Activated CD4-positive, alpha-beta T cell treated with anti-CD3 and anti-CD28 coated beads, Interleukin-2, amount 10 ng/mL, durations not matched to agents 7 days and 5 days (primary cell): ENCODE data around the gene SLC31A2. TPM values are rescaled to one million over a fixed set of nuclear protein-coding genes. Genes with fewer than 3 reads are reported as not detected.

ENCODE experiments used
- CTCF ChIA-PET: fragments of 350-600 bp; sonication (Branson Sonifier 250); formaldehyde crosslinking; loops from one replicate; lab custom pipeline; 2021; ENCODE audit warnings: antibody characterized with exemption; lab: Charles Lee
- POLR2A ChIA-PET: fragments of 350-600 bp; sonication (Branson Sonifier 250); formaldehyde crosslinking; loops from one replicate; lab custom pipeline; 2021; ENCODE audit warnings: antibody characterized with exemption; lab: Charles Lee
- DNase-seq: peaks from one replicate; pipeline ENCODE4 v3.0.0-alpha.2; 2020
- H3K27ac Mint-ChIP-seq: one replicate; pipeline ENCODE4 v1.8.0; 2021; ENCODE audit warnings: mild to moderate bottlenecking, moderate library complexity, mixed read lengths
- H3K27me3 Mint-ChIP-seq: one replicate; pipeline ENCODE4 v1.8.0; 2021; ENCODE audit warnings: mixed read lengths
- H3K36me3 Mint-ChIP-seq: one replicate; pipeline ENCODE4 v1.8.0; 2021; ENCODE audit warnings: low read depth, mixed read lengths
- H3K4me1 Mint-ChIP-seq: one replicate; pipeline ENCODE4 v1.8.0; 2021; ENCODE audit warnings: mixed read lengths
- H3K4me3 Mint-ChIP-seq: one replicate; pipeline ENCODE4 v1.8.0; 2021; ENCODE audit warnings: mild to moderate bottlenecking, moderate library complexity, mixed read lengths
- H3K9me3 Mint-ChIP-seq: one replicate; pipeline ENCODE4 v1.8.0; 2021; ENCODE audit warnings: mixed read lengths
- total RNA-seq, 2 experiments: library from RNA; stranded (reverse); gene quantifications; one replicate each; pipeline ENCODE4 v1.2.3, GENCODE V29; 2021

Gene SLC31A2
- total RNA-seq, 2 experiments from 2014 or later: 2.5 to 3.0 TPM

DNA sequence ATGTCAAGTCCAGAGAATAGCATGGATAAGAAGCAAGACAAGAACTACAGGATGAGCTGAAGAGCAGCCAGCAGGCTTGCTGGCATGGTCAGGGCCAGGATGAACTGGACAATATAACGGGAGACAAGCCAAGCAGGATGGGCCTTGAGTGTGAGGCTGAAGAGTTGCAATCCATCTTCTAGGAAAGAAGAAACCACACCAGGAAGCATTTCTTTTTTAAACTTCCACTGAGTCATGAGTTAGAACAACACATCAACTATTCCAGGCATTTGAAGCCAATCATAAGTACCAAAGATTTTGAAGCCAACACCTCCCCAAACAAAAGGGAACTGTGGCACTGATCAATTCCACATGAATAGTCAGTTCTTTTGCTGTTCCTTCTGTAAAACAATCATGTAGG, 27.3 kb downstream of the SLC31A2 start:
- no peaks in the 10 kb centered on the region for H3K9me3 Mint-ChIP-seq
- peaks cover 70% of the 10 kb centered on the region for H3K36me3 Mint-ChIP-seq
- ChIA-PET CTCF (interaction anchor here (0.7 kb wide), 1 partner anchor 10 kb away, joined by 3 read pairs; no protein-coding TSS in a partner anchor), POLR2A (no interaction called here)
- H3K4me3 Mint-ChIP-seq: no peak overlapping the region
- no peak overlapping the region for H3K27ac Mint-ChIP-seq
- DNase-seq: no peak
- H3K4me1 Mint-ChIP-seq: no peaks in the 10 kb centered on the region
- no peaks in the 10 kb centered on the region for H3K27me3 Mint-ChIP-seq

DNA sequence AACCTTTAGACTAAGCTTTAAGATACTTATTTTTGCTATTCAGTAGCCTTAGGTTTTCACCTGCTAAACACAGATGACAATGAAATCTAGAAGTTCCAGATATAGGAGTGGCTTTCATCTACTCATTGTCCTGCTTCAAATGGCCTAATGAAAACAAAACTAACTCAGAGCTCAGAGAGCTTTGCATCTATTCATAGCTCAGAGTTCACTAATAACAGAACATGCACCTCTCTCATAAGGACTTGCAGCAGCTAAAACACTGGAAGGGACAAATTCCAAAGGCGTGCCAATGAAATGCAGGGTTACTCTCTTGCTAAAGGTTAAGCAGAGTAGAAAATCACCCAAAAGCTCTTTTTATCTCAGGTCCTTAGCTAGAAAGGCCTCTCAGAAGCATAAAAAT, 29.0 kb downstream of the SLC31A2 start:
- ChIA-PET POLR2A (no interaction called here), CTCF (interaction anchor here (0.5 to 1.3 kb wide), 3 partner anchors 27 to 1241 kb away, joined by 3 to 4 read pairs (median 3); no protein-coding TSS in a partner anchor)
- H3K4me3 Mint-ChIP-seq: no peak overlapping the region
- H3K27ac Mint-ChIP-seq: no peak overlapping the region
- peaks cover 69% of the 10 kb centered on the region for H3K36me3 Mint-ChIP-seq
- H3K9me3 Mint-ChIP-seq: no peaks in the 10 kb centered on the region
- H3K27me3 Mint-ChIP-seq: no peaks in the 10 kb centered on the region
- H3K4me1 Mint-ChIP-seq: no peaks in the 10 kb centered on the region
- DNase-seq: no peak

DNA sequence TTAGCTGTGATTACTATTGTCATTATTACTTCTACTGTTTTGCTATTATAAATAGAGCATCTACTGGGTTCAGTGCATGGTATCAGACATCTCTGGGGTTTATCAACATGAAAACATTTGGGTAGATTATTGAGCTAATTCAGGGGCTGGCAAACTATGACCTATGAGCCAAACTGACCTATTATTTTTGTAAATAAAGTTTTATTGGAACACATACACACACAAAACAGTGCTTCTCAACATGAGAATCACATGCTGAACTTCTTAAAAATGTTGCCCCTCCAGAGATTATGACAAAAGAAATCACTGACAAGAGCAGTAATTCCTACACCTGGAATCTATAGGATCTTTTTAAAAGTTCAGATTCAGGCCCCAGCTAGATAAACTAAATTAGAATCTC, 30.4 kb downstream of the SLC31A2 start:
- no peaks in the 10 kb centered on the region for H3K27me3 Mint-ChIP-seq
- H3K27ac Mint-ChIP-seq: no peak overlapping the region
- CTCF ChIA-PET: interaction anchor here (1.3 kb wide), 1 partner anchor 19 kb away, joined by 3 read pairs; no protein-coding TSS in a partner anchor
- H3K36me3 Mint-ChIP-seq: peaks cover 75% of the 10 kb centered on the region
- no peaks in the 10 kb centered on the region for H3K9me3 Mint-ChIP-seq
- H3K4me3 Mint-ChIP-seq: no peak overlapping the region
- POLR2A ChIA-PET: no interaction called here
- no peak for DNase-seq
- H3K4me1 Mint-ChIP-seq: no peaks in the 10 kb centered on the region

DNA sequence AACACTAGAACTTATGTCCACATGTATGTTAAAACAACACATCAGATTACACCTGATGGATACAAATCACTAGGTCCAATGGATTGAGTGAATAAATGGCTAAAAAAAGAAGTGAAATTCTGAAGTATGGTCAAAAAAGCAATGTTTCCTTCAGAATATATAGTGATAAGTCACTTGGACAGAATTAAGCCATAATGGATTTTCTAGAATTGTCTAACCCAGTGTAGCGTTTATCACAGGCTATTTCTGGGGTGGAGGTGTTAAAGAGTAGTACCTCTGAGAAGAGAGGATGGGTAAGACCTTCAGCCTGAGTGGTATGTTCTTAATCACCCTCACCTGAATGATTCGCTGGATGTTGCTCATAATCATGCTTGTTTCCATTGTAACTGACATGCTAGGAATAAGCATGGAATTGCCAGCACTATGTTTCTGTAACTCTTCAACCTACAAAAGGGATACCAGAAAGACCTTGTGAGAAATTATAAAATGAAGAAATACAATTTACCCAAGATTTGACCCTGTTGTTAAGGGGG, 33.2 kb downstream of the SLC31A2 start:
- Mint-ChIP-seq H3K27me3 (no peaks in the 10 kb centered on the region), H3K4me1 (peaks cover 12% of the 10 kb centered on the region), H3K36me3 (peaks cover 65% of the 10 kb centered on the region), H3K27ac (no peak overlapping the region), H3K4me3 (no peak overlapping the region), H3K9me3 (no peaks in the 10 kb centered on the region)
- ChIA-PET CTCF (no interaction called here), POLR2A (no interaction called here)
- DNase-seq: no peak

DNA sequence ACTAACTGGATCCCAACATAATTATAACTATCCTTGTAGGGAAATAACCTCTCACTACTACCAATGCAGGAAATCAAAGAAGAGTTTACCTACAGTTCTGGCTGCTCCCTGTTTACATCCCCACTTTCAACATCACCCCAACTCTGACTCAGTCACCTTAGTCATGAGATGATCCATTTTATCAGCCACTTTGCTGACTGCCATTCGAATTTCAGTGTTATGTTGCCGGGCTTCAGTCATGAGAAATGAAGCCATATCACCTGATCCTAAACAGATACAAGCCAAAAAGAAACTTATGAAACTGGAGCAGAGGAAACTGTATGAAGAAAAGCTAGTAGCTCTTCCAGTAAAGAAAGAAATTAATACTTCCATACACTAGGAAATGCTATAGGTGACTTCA, 33.7 kb downstream of the SLC31A2 start:
- ChIA-PET CTCF (no interaction called here), POLR2A (no interaction called here)
- H3K27ac Mint-ChIP-seq: no peak overlapping the region
- H3K27me3 Mint-ChIP-seq: no peaks in the 10 kb centered on the region
- DNase-seq: no peak
- H3K9me3 Mint-ChIP-seq: no peaks in the 10 kb centered on the region
- no peak overlapping the region for H3K4me3 Mint-ChIP-seq
- peaks cover 63% of the 10 kb centered on the region for H3K36me3 Mint-ChIP-seq
- H3K4me1 Mint-ChIP-seq: peaks cover 12% of the 10 kb centered on the region

DNA sequence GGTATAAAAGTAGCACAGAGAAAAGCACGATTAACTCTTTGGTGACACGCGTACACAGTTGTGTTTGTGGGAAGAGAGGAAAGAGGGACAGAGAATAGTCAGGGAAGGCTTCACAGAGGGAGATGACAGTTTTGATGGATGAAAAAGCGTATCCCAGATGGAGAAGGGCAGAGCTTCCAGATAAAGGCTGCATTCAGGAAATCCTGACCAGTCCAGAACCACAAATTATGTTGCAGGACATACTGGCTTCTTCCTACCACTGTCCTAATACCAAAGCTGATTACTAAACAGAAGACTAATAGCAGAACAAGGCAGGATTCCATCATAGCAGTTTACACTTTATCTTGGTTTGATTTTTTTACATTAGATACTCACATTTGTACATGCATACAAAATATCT, 34.5 kb downstream of the SLC31A2 start:
- no peaks in the 10 kb centered on the region for H3K9me3 Mint-ChIP-seq
- ChIA-PET CTCF (interaction anchor here (1.7 kb wide), 1 partner anchor 10 kb away, joined by 4 read pairs; no protein-coding TSS in a partner anchor), POLR2A (no interaction called here)
- no peak overlapping the region for H3K27ac Mint-ChIP-seq
- no peak overlapping the region for H3K4me3 Mint-ChIP-seq
- DNase-seq: no peak
- peaks cover 12% of the 10 kb centered on the region for H3K4me1 Mint-ChIP-seq
- no peaks in the 10 kb centered on the region for H3K27me3 Mint-ChIP-seq
- H3K36me3 Mint-ChIP-seq: peaks cover 63% of the 10 kb centered on the region

DNA sequence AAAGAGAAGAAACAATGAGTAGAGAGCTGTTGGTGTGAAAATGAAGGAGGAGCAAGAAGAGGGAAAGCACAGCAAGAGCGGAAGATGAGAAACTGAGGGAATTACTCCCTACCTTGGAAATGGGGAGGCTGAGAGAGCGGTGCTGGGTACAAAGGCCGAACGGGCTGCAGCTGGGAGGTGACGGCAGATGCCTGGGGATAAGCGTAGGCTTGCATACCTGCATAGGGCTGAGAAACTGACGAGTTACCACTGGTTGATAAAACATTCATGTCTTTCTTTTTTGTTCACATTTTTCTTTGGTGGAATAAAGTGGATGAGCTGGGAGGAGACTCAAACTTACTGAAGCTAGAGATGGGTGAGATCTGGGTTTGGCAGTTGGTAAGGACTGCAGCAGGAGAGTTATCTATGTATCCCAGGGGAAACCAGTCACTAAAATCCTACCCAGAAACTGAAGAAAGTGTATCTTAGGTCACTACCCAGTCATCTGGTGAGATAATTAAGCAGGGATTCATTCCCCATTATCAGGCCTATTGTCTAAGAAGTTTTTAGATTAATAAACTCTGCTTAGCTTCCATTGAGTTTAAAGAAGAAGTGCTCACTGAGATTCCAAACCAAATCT, 35.4 kb downstream of the SLC31A2 start:
- peaks cover 60% of the 10 kb centered on the region for H3K36me3 Mint-ChIP-seq
- no peak overlapping the region for H3K27ac Mint-ChIP-seq
- peaks cover 12% of the 10 kb centered on the region for H3K4me1 Mint-ChIP-seq
- DNase-seq: no peak
- no peaks in the 10 kb centered on the region for H3K27me3 Mint-ChIP-seq
- H3K9me3 Mint-ChIP-seq: no peaks in the 10 kb centered on the region
- ChIA-PET POLR2A (interaction anchor here (0.6 kb wide), 1 partner anchor 19 kb away, joined by 3 read pairs; no protein-coding TSS in a partner anchor), CTCF (interaction anchor here (1.1 to 1.7 kb wide), 2 partner anchors 11 to 35 kb away, joined by 4 to 5 read pairs; partner anchors contain the start of gene SLC31A2)
- H3K4me3 Mint-ChIP-seq: no peak overlapping the region

DNA sequence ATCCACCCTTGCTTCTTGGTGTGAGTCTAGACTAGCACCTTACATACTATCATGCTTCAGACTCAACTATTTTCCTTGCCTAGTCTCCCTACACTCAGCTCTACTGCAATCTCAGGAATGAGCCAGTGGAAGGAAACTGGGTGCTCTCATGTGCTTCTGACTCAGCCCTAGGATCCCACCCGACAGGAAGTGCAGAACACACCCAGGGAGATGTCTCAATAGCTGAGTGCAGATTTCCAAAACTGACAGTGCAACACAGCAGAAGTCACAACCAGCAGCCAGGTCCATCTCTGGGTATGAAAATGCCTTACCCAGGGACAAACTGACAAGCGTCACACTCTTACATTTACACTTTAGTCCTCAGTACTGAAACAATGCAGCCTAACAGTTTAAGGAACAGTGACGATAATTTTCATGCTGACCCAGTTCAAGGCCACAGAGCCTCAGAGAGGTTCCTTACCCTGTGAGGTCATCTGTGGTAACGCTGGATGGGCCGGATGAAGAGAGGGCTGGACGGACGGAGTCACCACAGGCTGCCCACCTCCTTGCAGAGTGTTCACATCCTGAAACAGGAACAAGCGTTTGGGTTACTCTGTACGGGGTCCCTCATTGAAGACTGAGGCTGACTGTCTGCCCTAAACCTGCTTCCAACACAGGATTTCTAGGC, 37.3 kb downstream of the SLC31A2 start:
- Mint-ChIP-seq H3K9me3 (no peaks in the 10 kb centered on the region), H3K4me1 (peaks cover 12% of the 10 kb centered on the region), H3K4me3 (no peak overlapping the region), H3K27ac (no peak overlapping the region), H3K36me3 (peaks cover 50% of the 10 kb centered on the region), H3K27me3 (no peaks in the 10 kb centered on the region)
- POLR2A ChIA-PET: no interaction called here
- CTCF ChIA-PET: interaction anchor here (0.9 kb wide), 2 partner anchors 10 to 32 kb away, joined by 3 to 4 read pairs; no protein-coding TSS in a partner anchor
- no peak for DNase-seq

DNA sequence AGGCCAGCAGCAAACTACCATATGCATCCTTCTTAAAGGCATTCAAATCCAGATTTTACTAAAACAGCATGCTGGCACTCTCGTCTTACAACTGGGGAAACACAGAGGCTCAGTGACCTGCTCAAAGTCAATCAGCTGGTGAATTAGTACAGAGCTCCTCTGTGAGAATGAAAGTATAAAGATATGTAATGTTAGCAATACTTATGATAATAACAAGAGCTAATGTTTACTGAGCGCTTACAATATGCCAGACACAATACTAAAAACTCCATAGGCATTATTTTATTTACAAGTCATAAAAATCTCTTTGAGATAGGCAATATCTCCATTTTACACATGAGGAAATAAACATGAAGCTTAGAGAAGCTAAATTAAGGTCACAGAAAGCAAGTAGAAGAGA, 41.6 kb downstream of the SLC31A2 start:
- H3K36me3 Mint-ChIP-seq: peaks cover 37% of the 10 kb centered on the region
- no peaks in the 10 kb centered on the region for H3K9me3 Mint-ChIP-seq
- POLR2A ChIA-PET: no interaction called here
- no peak overlapping the region for H3K4me3 Mint-ChIP-seq
- no peak overlapping the region for H3K27ac Mint-ChIP-seq
- no peaks in the 10 kb centered on the region for H3K27me3 Mint-ChIP-seq
- DNase-seq: no peak
- CTCF ChIA-PET: interaction anchor here (0.7 kb wide), 1 partner anchor 41 kb away, joined by 5 read pairs; no protein-coding TSS in a partner anchor
- H3K4me1 Mint-ChIP-seq: peaks cover 12% of the 10 kb centered on the region

DNA sequence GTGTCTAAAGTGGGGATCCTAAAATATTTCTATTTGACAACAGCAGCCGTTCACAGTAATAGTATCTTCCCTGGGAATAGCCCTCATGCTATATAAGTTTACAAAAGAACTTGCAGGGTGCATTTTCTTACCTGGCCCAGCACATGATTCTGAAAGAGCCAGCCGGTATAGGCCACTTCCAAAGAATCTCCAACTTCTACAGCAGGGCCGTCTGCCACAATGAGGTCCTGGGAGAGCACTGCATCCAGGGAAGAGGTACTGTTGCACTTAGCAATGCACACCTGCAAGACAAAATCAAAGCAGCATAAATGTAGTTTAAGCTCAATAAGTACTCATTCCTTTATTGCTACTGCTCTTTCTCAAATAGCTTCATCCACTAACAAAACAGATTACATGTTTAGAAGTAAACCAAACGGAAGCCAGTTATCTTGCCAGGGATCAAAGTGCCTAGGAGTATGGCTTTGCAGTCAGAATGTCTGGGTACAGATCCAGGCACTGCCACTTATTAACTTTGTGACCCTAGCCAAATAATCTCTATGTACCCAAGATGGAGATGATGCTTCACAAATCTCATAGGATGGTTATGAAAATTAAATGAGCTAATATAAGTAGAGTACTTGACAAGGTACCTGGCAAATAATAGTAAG, 49.0 kb downstream of the SLC31A2 start:
- ChIA-PET POLR2A (no interaction called here), CTCF (no interaction called here)
- no peak overlapping the region for H3K27ac Mint-ChIP-seq
- H3K4me3 Mint-ChIP-seq: no peak overlapping the region
- peaks cover 61% of the 10 kb centered on the region for H3K36me3 Mint-ChIP-seq
- DNase-seq: no peak
- H3K27me3 Mint-ChIP-seq: no peaks in the 10 kb centered on the region
- H3K9me3 Mint-ChIP-seq: no peaks in the 10 kb centered on the region
- H3K4me1 Mint-ChIP-seq: no peaks in the 10 kb centered on the region

DNA sequence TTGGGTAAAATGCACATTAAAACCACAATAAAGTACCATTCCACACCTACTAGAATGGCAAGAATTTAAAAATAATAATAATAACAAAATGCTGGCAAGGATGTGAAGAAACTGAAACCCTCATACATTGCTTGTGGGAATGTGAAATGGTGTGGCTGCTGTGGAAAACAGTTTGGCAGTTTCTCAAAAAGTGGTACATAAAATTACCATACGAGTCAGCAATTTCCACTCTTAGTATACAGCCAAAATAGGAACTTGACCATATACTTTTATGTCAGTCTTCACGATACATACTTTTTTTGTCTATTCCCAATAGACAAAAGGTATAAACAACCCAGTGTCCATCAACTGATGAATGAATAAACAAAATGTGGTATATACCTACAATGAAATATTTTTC, 54.6 kb downstream of the SLC31A2 start:
- ChIA-PET POLR2A (no interaction called here), CTCF (no interaction called here)
- H3K4me1 Mint-ChIP-seq: no peaks in the 10 kb centered on the region
- H3K9me3 Mint-ChIP-seq: no peaks in the 10 kb centered on the region
- no peak for DNase-seq
- no peak overlapping the region for H3K4me3 Mint-ChIP-seq
- H3K36me3 Mint-ChIP-seq: peaks cover 54% of the 10 kb centered on the region
- H3K27me3 Mint-ChIP-seq: no peaks in the 10 kb centered on the region
- H3K27ac Mint-ChIP-seq: no peak overlapping the region

DNA sequence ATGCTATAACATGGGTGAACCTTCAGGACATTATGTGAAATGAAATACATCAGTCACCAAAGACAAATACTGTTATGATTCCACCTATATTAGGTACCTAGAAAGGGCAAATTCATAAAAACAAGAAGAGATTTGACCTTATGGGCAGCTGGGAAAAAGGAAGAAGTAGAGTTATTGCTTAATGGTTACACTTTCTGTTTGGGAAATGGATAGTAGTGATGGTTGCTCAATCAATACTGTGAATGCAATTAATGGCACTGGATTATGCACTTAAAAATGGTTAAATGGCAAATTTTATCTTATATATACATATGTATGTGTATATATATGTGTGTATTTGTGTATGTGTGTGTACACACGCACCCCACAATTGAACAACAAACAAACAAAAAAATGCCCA, 55.1 kb downstream of the SLC31A2 start:
- Mint-ChIP-seq H3K4me3 (no peak overlapping the region), H3K4me1 (no peaks in the 10 kb centered on the region), H3K27me3 (no peaks in the 10 kb centered on the region), H3K36me3 (peaks cover 57% of the 10 kb centered on the region), H3K27ac (no peak overlapping the region), H3K9me3 (no peaks in the 10 kb centered on the region)
- CTCF ChIA-PET: interaction anchor here (1.3 to 1.7 kb wide), 2 partner anchors 14 to 94 kb away, joined by 4 read pairs; no protein-coding TSS in a partner anchor
- no peak for DNase-seq
- POLR2A ChIA-PET: no interaction called here
